ENCODE measurements around the gene GRIA3. TPM values are rescaled to one million over a fixed set of nuclear protein-coding genes. Genes with fewer than 3 reads are reported as not detected.

GRIA3 gene
- total RNA-seq, 1 experiment from 2014 or later, result not detected

GRCh38 chrX:123186801-123187200, 2.7 kb downstream of the GRIA3 start:
- DNase-seq (ENCODE audit: low read depth, low spot score), result no peak
- in situ Hi-C loops (cut with HindIII; ENCODE audit: low pct_unique_long_range_greater_than_20kb, low sequenced_read_pairs), result no loop called here

GRCh38 chrX:123188081-123188480, 4.0 kb downstream of the GRIA3 start:
- in situ Hi-C loops (cut with HindIII; ENCODE audit: low pct_unique_long_range_greater_than_20kb, low sequenced_read_pairs), result no loop called here
- no peak for DNase-seq (ENCODE audit: low read depth, low spot score)

GRCh38 chrX:123189338-123189737, 5.3 kb downstream of the GRIA3 start:
- no peak for DNase-seq (ENCODE audit: low read depth, low spot score)
- in situ Hi-C loops (cut with HindIII; ENCODE audit: low pct_unique_long_range_greater_than_20kb, low sequenced_read_pairs), result no loop called here

- in situ Hi-C loops (cut with HindIII; ENCODE audit: low pct_unique_long_range_greater_than_20kb, low sequenced_read_pairs), result no loop called here
- DNase-seq (ENCODE audit: low read depth, low spot score), result no peak
These were observed 6.0 kb downstream of the GRIA3 start for GRCh38 chrX:123190096-123190495.

GRCh38 chrX:123193101-123193500, 9.0 kb downstream of the GRIA3 start:
- in situ Hi-C loops (cut with HindIII; ENCODE audit: low pct_unique_long_range_greater_than_20kb, low sequenced_read_pairs), result no loop called here
- no peak for DNase-seq (ENCODE audit: low read depth, low spot score)

- in situ Hi-C loops (cut with HindIII; ENCODE audit: low pct_unique_long_range_greater_than_20kb, low sequenced_read_pairs), result no loop called here
- no peak for DNase-seq (ENCODE audit: low read depth, low spot score)
These were observed 15.3 kb downstream of the GRIA3 start for GRCh38 chrX:123199338-123199737.

- in situ Hi-C loops (cut with HindIII; ENCODE audit: low pct_unique_long_range_greater_than_20kb, low sequenced_read_pairs), result no loop called here
- DNase-seq (ENCODE audit: low read depth, low spot score), result no peak
These were observed 17.6 kb downstream of the GRIA3 start for GRCh38 chrX:123201720-123202119.

GRCh38 chrX:123202523-123202922, 18.4 kb downstream of the GRIA3 start:
- no peak for DNase-seq (ENCODE audit: low read depth, low spot score)
- in situ Hi-C loops (cut with HindIII; ENCODE audit: low pct_unique_long_range_greater_than_20kb, low sequenced_read_pairs), result no loop called here

GRCh38 chrX:123203772-123204171, 19.7 kb downstream of the GRIA3 start:
- in situ Hi-C loops (cut with HindIII; ENCODE audit: low pct_unique_long_range_greater_than_20kb, low sequenced_read_pairs), result no loop called here
- no peak for DNase-seq (ENCODE audit: low read depth, low spot score)

- in situ Hi-C loops (cut with HindIII; ENCODE audit: low pct_unique_long_range_greater_than_20kb, low sequenced_read_pairs), result no loop called here
These were observed 22.1 kb downstream of the GRIA3 start for GRCh38 chrX:123206176-123206575.

GRCh38 chrX:123210252-123210651, 26.2 kb downstream of the GRIA3 start:
- in situ Hi-C loops (cut with HindIII; ENCODE audit: low pct_unique_long_range_greater_than_20kb, low sequenced_read_pairs), result no loop called here
- no peak for DNase-seq (ENCODE audit: low read depth, low spot score)

More at GRCh38 chrX:123206176-123206575, 22.1 kb downstream of the GRIA3 start:
- no peak for DNase-seq (ENCODE audit: low read depth, low spot score)

GRCh38 chrX:123215397-123216089, 31.5 kb downstream of the GRIA3 start:
- in situ Hi-C loops (cut with HindIII; ENCODE audit: low pct_unique_long_range_greater_than_20kb, low sequenced_read_pairs), result no loop called here
- DNase-seq (ENCODE audit: low read depth, low spot score), result no peak

GRCh38 chrX:123217077-123217476, 33.0 kb downstream of the GRIA3 start:
- no peak for DNase-seq (ENCODE audit: low read depth, low spot score)
- in situ Hi-C loops (cut with HindIII; ENCODE audit: low pct_unique_long_range_greater_than_20kb, low sequenced_read_pairs), result no loop called here

GRCh38 chrX:123217728-123218127, 33.6 kb downstream of the GRIA3 start:
- in situ Hi-C loops (cut with HindIII; ENCODE audit: low pct_unique_long_range_greater_than_20kb, low sequenced_read_pairs), result no loop called here
- no peak for DNase-seq (ENCODE audit: low read depth, low spot score)

- peak; percentile 53 for DNase-seq (ENCODE audit: low read depth, low spot score)
- in situ Hi-C loops (cut with HindIII; ENCODE audit: low pct_unique_long_range_greater_than_20kb, low sequenced_read_pairs), result no loop called here
These were observed 35.8 kb downstream of the GRIA3 start for GRCh38 chrX:123219916-123220315.

- in situ Hi-C loops (cut with HindIII; ENCODE audit: low pct_unique_long_range_greater_than_20kb, low sequenced_read_pairs), result no loop called here
- no peak for DNase-seq (ENCODE audit: low read depth, low spot score)
These were observed 38.8 kb downstream of the GRIA3 start for GRCh38 chrX:123222920-123223319.

GRCh38 chrX:123223409-123223808, 39.3 kb downstream of the GRIA3 start:
- in situ Hi-C loops (cut with HindIII; ENCODE audit: low pct_unique_long_range_greater_than_20kb, low sequenced_read_pairs), result no loop called here
- no peak for DNase-seq (ENCODE audit: low read depth, low spot score)

GRCh38 chrX:123223859-123224258, 39.8 kb downstream of the GRIA3 start:
- in situ Hi-C loops (cut with HindIII; ENCODE audit: low pct_unique_long_range_greater_than_20kb, low sequenced_read_pairs), result no loop called here
- DNase-seq (ENCODE audit: low read depth, low spot score), result no peak

GRCh38 chrX:123230798-123231197, 46.7 kb downstream of the GRIA3 start:
- in situ Hi-C loops (cut with HindIII; ENCODE audit: low pct_unique_long_range_greater_than_20kb, low sequenced_read_pairs), result no loop called here
- DNase-seq (ENCODE audit: low read depth, low spot score), result no peak

GRCh38 chrX:123236859-123237258, 52.8 kb downstream of the GRIA3 start:
- in situ Hi-C loops (cut with HindIII; ENCODE audit: low pct_unique_long_range_greater_than_20kb, low sequenced_read_pairs), result no loop called here
- no peak for DNase-seq (ENCODE audit: low read depth, low spot score)
